Left kidney (tissue), 8 donors: Measurements from ENCODE around the gene SDC4. TPM values are rescaled to one million over a fixed set of nuclear protein-coding genes. Genes with fewer than 3 reads are reported as not detected.
A peak's percentile ranks its signal among the peaks of the same experiment; 100 is the strongest.

ENCODE experiments used
- DNase-seq: peaks from one replicate; pipeline ENCODE4 v3.0.0-alpha.2; 2013
- long read RNA-seq, 8 donors: transcript quantifications; one replicate each; lab custom pipeline, GENCODE V29; 2026
- polyA plus RNA-seq: library from polyadenylated mRNA; unstranded; fragments of 120-200 nt; gene quantifications from one replicate; pipeline ENCODE4 v1.2.1, GENCODE V29; 2013; ENCODE audit not compliant: insufficient read length

Gene SDC4, protein sequence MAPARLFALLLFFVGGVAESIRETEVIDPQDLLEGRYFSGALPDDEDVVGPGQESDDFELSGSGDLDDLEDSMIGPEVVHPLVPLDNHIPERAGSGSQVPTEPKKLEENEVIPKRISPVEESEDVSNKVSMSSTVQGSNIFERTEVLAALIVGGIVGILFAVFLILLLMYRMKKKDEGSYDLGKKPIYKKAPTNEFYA
- 156 TPM for polyA plus RNA-seq
- long read RNA-seq, donor 1, transcript SDC4-201 (5 exons, 2,613 nt), result major isoform, 30 of 30 reads
- long read RNA-seq, donor 1, partial matches to known transcripts, result 0 of 30 reads
- long read RNA-seq, donor 1, other reads (novel, unspliced or antisense), result 0 of 30 reads
- long read RNA-seq, donor 2, transcript SDC4-201 (5 exons, 2,613 nt), result major isoform, 23 of 23 reads
- long read RNA-seq, donor 2, partial matches to known transcripts, result 0 of 23 reads
- long read RNA-seq, donor 2, other reads (novel, unspliced or antisense), result 0 of 23 reads
- long read RNA-seq, donor 3, transcript SDC4-201 (5 exons, 2,613 nt), result major isoform, 31 of 31 reads
- long read RNA-seq, donor 3, partial matches to known transcripts, result 0 of 31 reads
- long read RNA-seq, donor 3, other reads (novel, unspliced or antisense), result 0 of 31 reads
- long read RNA-seq, donor 4, partial matches to known transcripts, result 0 of 1 reads
- long read RNA-seq, donor 4, other reads (novel, unspliced or antisense), result 0 of 1 reads
- long read RNA-seq, donor 5, transcript SDC4-201 (5 exons, 2,613 nt), result major isoform, 39 of 39 reads
- long read RNA-seq, donor 5, partial matches to known transcripts, result 0 of 39 reads
- long read RNA-seq, donor 5, other reads (novel, unspliced or antisense), result 0 of 39 reads
- long read RNA-seq, donor 6, transcript SDC4-201 (5 exons, 2,613 nt), result major isoform, 16 of 16 reads
- long read RNA-seq, donor 6, partial matches to known transcripts, result 0 of 16 reads
- long read RNA-seq, donor 6, other reads (novel, unspliced or antisense), result 0 of 16 reads
- long read RNA-seq, donor 7, transcript SDC4-201 (5 exons, 2,613 nt), result major isoform, 42 of 42 reads
- long read RNA-seq, donor 7, partial matches to known transcripts, result 0 of 42 reads
- long read RNA-seq, donor 7, other reads (novel, unspliced or antisense), result 0 of 42 reads
- long read RNA-seq, donor 8, transcript SDC4-201 (5 exons, 2,613 nt), result major isoform, 20 of 20 reads
- long read RNA-seq, donor 8, partial matches to known transcripts, result 0 of 20 reads
- long read RNA-seq, donor 8, other reads (novel, unspliced or antisense), result 0 of 20 reads

DNA sequence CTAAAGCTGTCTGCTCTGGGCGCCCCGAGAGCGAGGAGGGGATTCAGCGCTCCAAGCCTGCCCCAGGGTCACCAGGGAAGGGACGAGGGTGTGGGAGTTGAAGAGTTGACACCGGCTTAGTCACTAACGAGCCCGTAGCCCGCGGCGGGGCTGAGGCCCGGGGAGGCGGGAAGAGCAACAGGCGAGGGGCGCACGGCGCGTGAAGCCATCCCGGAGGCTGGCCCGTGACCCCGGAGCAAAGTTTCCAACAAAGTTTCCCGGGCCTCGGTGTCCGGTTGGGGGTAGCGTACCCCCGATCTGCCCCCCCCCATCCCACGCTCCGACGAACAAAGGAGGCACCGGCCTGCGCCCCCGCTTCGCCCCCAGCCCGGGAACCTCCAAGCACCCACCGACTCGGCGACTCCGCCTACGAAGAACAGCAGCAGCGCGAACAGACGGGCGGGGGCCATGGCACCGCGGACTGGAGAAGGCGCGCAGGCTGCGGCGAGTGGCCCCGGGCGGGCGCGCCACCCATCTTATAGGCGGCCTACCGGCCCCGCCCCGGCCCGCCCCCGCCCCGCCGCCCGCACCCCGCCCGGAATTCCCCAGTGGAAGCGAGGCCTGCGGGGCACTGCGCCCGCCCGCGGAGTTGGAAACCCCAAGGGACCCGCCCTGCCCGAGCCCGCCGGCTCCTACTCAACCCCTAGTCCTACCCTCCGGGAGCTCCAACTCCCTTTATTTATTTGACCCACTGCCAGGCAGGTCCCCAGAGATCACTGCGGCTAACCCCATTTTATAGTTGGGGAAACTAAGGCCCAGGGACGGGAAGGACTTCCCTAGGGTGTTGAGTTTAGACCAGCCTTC is at the start of gene SDC4:
TSS of gene SDC4 (minus strand) at position 489 of the 843 bp plus-strand sequence. CDS start at position 449, 40 bp downstream.
- DNase-seq, result no peak

DNA sequence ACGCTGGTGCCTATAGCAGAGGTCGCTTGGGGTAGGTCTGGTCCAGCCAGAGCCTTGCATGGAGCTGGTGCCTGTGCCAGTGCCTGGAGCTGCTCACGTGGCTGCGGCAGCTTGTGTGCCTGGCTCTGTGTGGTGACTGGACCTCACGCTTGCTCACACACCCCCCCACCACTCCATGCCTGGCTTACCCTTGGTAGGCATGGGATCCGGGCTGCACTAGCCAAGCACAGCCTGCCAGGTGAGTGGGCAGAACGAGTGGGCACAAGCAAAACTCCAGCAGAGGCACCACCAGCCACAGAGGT is 46.8 kb upstream of the SDC4 start:
- no peak for DNase-seq

DNA sequence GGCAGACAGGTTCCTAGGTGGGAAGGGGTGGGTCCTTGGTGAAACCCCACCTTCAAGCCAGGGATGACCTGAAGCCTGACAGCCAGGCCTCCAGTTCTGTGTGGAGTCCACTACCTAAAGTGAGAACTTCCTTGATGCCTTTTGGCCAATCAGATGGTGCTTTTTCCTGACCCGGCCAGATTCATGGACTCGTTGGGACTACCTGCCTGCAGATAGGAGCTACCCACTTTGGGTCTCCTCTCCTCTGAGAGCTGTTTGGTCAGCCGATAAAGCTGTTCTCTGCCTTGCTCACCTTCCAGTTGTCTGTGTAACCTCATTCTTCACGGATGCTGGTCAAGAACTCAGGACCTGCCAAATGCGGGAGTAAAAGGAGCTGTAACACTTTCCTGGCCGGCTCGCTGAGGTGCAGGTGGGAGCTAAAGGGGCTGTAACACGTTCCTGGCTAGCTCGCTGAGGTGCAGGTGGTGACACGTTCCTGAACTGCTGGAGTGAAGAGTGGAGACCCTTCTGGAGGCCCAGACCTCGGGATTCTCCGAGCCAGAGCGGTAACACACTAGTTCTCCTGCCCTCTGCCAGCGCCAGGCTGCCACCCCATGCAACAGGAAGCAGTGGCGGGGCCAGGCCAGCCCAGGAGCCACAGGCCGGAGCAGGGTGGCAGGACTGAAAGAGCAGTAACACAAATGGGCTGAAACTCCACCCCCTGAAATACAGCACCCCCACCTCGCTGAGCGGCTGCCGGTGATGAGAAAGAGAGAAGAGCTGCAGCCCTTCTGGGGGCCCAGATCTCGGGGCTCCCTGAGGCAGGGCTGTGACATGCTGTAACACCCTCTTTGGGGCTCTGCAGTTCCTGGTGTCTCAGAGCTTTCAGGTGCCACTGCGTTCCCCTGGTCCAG is 46.2 kb upstream of the SDC4 start:
- DNase-seq, result no peak

DNA sequence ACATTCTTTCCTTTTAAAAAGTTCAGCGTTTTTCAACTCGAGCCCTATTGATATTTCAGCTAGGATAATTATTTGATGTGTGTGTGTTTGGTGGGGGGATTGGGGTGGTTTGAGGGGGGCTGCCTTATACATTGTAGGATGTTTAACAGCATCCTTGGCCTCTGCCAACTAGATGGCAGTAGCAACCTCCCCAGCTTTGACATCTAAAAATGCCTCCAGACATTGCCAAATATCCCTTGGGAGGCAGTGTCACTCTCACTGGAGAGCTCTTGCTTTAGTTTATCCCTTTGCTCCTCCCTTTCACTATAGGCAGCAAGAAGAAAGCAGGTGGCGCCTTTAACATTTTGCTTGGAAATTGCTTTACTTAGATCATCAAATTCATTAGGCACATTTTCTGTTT is 44.5 kb upstream of the SDC4 start:
- no peak for DNase-seq

DNA sequence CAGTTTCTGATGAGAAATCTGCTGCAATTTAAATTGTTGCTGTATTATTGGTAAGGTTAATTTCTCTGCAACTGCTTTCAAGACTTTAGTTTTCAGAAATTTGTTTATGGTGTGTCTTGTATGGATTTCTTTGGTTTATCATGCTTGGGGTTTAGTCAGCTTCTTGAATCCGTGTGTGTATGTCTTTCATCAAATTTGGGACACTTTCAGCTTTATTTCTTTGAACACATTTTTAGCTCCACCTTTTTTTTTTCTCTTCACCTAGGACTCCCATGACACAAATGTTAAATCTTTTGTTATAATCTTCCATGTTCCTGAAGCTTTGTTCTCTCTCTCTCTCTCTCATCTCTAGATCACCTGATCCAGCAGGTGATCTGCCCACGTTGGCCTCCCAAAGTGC is 43.3 kb upstream of the SDC4 start:
- no peak for DNase-seq

DNA sequence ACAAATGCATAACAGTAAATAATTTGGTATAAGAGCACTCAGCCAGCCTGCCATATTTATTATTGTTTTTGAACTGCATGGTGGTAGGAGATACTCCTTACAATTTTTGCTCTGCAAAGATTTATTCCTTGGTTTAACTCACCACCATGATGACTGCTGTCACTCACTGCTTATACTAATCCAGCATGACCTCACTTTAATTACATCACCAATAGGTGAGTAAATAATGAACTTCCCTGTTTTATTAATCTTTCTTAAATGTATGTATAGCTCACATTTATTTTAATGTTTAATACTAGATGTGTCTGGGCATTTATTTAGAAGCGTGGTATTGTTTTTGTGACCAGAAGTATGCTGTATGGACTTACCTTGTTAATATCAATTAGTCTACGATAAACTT is 42.7 kb upstream of the SDC4 start:
- no peak for DNase-seq

DNA sequence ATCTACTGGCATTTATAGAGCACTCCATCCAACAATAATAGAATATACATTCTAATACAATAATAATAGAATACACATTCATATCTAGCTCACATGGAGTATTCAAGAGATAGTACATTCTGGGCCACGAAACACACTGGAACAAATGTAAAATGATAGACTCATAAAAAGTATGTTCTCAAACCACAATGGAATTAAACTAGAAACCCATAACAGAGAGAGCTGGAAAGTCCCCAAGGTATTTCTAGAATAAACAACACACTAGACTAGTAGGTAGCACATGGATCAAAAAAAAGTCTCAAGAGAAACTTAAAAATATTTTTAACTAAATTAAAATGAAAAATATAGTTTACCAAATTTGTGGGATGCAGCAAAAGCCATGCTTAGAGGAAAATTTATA is 39.0 kb upstream of the SDC4 start:
- DNase-seq, result no peak

DNA sequence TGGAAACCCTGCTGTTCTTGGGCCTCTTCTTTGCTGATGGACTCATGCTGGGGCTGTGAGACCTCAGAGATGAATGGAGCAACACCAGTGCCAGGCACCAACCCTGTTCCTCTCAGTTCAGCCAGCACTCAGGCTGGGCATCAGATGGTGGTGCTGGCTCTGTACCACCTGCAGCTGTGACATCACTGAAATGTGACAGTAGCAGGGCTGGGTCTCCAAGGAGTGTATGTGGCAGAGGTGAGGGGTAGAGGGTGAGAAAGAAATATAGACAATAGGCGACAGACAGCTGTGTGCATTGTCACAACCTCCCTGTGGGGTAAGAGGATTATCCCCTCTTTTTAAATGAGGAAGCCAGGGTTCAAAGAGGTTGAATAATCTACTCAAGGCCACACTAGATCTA is 30.0 kb upstream of the SDC4 start, which contains the start of gene TP53TG5:
TSS of gene TP53TG5 (minus strand) at position 135 of the 400 bp plus-strand sequence. CDS start at position 46, 89 bp downstream.
- DNase-seq, result no peak

DNA sequence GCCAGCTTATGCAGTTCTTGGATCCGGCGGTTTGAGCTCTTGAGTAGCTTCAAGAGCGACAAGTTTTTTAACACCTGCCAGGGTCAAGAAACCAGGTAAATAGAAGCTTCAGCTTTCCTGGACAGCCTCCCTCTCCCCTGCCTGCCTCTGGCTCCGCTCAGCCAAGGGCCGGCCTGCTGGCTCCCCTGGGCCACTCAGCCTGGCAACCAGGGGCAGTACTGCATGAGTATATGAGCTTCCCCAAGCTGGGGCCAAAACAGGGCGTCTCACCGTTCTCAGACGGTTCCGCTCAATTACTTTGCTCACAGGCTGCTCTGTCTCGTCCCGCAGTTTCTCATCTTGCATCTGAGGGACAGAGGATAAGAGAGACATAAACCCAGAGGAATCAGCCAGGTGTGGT is 29.0 kb upstream of the SDC4 start:
- DNase-seq, result peak; percentile 37

DNA sequence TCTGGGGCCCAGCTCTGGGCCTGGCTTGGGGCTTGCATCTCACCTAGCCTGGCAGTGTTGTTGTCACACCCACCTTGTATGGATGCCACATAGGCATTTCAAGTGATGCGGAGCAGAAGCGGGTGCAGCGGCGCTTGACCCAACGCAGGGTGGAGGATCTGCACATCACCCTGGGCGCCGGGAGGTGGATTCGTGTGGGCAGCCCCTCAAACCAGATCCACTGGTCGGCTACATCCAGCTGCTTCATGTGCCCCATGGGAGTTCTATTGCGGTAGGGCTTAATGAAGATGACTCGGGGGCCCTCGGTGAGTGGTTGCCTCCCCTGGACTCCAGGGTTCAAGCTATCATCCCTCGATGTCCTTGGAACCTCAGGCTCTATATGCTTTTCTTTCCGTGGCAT is 26.7 kb upstream of the SDC4 start:
- DNase-seq, result no peak

DNA sequence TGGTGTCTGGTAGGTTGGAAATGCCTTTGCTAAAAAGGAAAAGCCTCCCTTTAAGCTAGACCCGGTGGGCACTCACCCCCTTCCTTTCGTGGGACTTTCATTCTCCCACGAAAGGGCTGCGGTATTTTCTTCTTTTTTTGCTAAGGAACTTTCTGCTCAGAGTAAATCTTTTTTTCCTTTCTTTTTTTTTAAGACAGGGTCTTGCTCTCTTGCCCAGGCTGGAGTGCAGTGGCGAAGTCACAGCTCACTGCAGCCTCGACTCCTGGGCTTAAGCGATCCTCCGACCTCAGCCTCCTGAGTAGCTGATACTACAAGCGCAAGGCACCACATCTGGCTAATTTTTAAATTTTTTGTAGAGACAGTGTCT is 25.9 kb upstream of the SDC4 start:
- DNase-seq, result no peak

DNA sequence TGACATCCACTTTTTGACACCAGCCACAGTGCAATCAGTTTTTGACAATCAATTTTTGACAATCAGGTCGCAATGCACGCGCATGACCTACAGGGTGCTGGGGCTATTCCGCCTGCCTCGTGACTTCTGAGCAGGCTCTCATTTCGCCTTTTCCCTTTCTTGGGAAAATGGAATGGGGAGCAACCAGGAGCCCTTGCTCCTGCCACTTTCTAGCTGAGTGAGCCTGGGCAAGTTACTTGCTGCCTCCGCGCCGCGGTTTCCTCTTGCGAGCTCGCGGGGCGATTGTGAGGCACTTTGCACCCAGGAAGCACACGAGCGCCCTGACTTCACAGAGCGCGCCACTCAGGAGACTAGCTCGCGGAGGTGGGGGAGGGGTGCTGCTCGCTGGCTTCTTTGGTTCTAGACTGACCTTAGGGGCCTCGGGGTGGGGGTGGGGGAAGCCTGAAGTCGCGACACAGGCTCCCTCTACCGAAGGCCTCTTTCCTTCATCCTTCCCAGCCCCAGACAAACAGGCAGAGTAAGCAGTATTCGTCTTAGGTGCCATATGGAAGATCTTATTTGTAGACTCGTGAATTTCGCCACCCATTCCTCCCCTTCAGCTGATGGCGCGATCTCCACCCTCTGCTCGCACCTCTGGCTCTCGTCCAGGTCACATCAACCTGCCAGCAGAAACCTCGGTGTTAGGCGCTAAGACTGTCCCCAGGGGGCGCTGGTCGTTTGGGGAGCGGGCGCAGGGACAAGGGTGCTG is 25.3 kb upstream of the SDC4 start:
- DNase-seq, result peak; percentile 87

DNA sequence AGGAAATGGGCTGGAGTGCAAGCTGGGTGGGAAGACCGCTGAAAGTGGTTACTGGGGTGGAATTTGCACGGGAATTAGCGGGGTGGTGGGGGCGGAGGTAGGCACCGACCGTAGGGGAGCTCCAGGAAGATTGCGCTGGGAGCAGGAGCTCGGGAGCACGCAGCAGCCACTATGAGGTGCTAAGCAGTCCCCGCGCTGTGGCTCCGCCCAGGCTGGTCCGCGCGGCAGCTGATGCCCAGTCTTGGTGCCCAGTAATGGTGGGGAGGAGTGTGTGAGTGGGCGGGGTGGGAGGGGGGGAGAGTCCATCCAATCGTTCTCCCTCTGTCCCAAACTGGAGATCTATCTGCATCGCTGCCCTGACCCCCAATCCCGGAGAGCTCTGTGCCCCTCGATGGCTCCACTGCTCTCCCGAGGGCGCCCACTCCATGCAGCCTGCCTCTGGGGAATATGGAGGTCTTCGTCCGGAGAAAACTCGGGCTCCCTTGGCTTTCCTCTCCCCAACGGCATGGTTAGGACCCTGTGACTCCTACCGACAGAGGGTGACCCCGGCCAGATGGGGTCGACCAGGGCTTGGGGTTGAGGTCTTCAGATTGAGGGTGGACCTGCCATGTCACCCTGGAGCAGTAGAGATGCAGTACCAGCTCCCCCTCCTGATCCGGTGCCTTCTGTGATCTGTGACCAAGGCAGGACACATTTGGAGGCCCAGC is 24.6 kb upstream of the SDC4 start:
- no peak for DNase-seq

DNA sequence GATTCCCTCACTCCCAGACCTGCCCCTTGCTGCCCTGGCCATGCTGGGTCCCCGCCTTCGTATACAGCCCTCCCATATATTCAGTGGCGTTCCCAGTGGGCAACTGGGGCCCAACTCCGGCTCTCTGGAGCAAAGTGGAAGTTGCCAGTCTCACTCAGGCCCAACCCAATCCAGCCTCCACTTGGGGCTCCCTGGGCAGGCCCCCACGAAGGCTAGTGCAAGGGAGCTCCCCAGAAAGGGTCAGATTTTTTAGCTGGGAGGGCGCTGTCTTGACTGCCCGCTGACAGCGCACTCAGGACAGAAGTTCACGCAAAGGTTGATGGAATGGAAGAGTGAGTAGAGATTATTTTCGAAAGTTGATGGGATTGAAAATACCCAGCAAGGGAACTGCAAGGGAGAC is 24.0 kb upstream of the SDC4 start:
- DNase-seq, result no peak

DNA sequence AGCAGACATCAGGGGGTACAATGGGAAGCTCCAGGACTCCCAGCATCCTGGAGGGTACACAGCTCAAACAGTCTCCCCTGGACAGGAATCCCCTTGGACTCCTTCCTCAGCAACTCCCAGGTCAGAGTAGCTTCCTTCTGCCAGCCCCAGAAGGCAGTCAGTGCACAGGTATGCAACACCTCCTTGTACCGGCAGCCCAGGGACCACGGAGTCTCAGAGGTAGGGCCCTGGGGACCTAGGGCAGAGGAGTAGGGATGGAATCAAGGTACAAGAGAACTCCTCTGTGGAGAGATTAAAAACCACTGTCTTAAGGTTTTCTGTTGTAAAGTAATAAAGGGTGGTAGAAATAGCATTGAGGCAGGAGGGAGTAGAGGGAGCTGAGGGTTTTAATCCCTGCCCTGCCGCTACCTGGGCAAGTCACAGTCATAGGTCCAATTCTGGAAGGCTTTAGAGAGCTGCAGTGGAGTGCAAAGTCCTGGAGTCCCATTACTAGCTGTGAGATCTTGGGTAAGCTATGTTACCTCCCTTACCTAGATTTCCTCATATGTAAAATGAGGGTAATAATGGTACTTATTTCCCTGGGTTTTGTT is 22.4 kb upstream of the SDC4 start:
- DNase-seq, result no peak

DNA sequence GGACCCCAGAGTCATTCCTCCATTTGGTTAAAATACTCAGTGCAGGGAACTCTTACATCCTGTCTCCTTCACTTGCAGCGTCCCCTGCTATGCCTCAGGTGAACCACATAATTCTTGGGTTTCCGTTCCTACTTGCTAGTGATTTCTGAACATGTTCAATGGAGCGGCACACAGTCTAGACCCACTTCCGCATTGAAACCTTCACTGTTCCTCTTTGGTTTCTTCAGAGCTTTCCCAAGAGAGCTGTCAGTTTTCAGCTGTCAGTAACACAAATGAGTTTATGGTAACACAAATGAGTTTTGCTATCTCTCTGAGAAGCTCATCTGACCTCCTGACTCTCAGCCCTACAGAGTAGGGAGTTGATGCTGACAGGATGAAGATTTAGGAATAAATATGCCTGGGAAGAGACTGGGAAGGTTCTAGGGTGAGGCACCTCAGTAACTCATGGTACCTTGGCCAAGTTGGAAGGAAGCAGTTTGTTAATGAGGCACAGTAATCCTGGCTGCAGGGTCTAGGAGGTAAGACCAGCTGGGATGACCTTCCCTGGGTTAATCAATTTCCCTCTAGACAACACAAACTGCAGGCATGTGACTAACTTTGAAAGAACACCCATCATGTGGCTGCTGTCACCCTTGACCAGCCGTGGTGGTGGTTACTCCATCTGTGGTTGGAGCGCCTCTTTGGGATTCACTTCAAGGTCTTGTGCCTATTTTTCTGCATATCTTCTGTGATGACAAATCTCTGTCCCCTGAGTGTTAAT is 20.2 kb upstream of the SDC4 start:
- DNase-seq, result no peak

DNA sequence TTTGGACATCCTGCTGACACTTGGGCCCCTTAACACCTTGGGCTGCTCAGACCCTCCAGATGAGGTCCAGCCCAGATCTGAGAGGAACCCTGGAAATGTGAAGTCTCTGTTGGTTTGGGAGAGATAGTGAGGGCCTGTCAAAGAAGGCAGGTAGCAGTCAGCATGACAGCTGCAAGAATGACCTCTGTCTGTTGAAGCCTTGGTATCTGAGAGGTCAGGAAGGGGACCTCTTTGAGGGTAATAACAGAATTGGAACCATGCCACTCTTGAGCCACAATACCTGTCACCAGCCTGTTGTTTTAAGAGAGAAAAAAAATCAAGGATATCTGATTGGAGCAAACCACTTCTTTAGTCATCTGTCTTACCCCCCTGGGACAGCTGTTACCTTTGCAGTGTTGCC is 18.9 kb upstream of the SDC4 start:
- DNase-seq, result no peak

DNA sequence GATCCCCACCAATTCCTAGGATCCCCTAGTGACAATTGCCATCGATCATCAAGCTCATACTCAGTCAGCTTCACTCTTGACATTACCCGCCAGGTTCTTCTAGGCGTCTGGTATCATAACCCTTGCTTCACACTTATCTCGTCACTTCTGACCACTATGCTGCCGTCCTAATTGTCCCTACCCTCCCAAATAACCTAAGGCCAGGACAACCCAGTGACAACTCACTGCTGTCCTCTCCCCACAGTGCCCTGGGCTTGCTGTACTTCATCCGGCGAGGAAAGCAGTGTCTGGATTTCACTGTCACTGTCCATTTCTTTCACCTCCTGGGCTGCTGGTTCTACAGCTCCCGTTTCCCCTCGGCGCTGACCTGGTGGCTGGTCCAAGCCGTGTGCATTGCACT is 18.4 kb upstream of the SDC4 start:
- no peak for DNase-seq
